SJSA1 (cell line): ENCODE data around the gene TULP4. TPM values are rescaled to one million over a fixed set of nuclear protein-coding genes. Genes with fewer than 3 reads are reported as not detected.
A peak's percentile ranks its signal among the peaks of the same experiment; 100 is the strongest.

Source experiments
- DNase-seq, 2 experiments: peaks; one replicate each; pipeline ENCODE4 v3.0.0-alpha.2; 2015 to 2020; ENCODE audit warnings: low spot score in 2 of 2, low read depth in 1 of 2
- H3K27ac ChIP-seq: fragments of 250-450 bp; sonication (Bioruptor Pico); 2 replicates; pipeline ENCODE4 v1.5.1; 2020; ENCODE audit warnings: mild to moderate bottlenecking, moderate library complexity
- H3K27me3 ChIP-seq: fragments of 250-450 bp; sonication (Bioruptor Pico); replicated peaks from 2 replicates; pipeline ENCODE4 v1.5.1; 2020; ENCODE audit warnings: mild to moderate bottlenecking, moderate library complexity
- H3K36me3 ChIP-seq: fragments of 250-450 bp; sonication (Bioruptor Pico); 2 replicates; pipeline ENCODE4 v1.5.1; 2020; ENCODE audit warnings: mild to moderate bottlenecking
- H3K4me1 ChIP-seq: fragments of 250-450 bp; sonication (Bioruptor Pico); replicated peaks from 2 replicates; pipeline ENCODE4 v1.6.1; 2021; ENCODE audit warnings: mild to moderate bottlenecking
- H3K4me3 ChIP-seq: fragments of 250-450 bp; sonication (Bioruptor Pico); 2 replicates; pipeline ENCODE4 v1.5.1; 2020; ENCODE audit warnings: mild to moderate bottlenecking
- H3K9me3 ChIP-seq: fragments of 250-450 bp; sonication (Bioruptor Pico); replicated peaks from 2 replicates; pipeline ENCODE4 v1.5.1; 2020; ENCODE audit warnings: mild to moderate bottlenecking
- total RNA-seq: library from RNA; depleted of rRNA; stranded (reverse); fragments of >200 nt; shearing (Covaris generic); gene quantifications from 2 replicates; pipeline ENCODE4 v1.2.3, GENCODE V29; 2014

TULP4 gene
- total RNA-seq, 1 experiment from 2014 or later: 70.1 TPM

DNA sequence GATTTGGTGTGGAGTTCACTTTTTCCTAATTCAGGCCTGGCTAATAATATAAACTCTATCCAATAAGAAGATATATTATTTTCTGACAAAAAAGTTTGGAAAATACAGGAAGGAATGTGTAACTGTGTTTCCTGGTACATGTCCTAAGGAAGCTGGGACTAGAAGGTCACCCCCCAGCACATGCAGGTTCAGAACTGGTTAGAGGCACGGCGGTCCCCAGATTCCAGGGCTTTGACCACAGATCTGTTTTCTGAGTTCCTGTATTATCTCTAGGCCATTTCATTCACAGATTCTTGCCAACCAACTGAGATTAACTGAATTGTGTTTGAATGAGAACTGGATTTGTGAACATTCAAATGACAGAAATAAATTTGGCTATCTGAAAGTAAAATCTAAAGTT, 94.5 kb downstream of the TULP4 start:
- no peaks in the 10 kb centered on the region for H3K36me3 ChIP-seq

DNA sequence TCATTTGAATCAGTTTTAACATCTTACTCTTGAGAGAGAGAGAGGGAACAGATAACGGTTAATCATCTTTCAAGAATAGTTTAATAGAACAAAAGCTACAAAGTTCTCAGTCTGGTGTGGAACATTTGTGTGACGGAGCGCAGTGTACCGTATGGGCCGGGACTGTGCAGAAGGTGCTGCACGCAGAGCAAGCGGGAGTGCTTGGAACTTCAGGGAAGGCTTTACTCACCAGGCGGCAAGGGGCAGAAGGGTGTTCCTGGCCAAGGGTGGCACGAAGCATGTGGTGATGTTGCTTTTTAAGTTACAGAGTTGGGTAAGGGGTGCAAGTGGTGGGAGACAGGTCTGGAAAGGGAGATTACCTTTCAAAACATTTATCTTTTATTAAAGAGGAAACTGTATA, 95.7 kb downstream of the TULP4 start:
- Histone ChIP-seq H3K4me3 (no peak overlapping the region), H3K9me3 (no peaks in the 10 kb centered on the region), H3K4me1 (peaks cover 21% of the 10 kb centered on the region), H3K36me3 (no peaks in the 10 kb centered on the region), H3K27me3 (no peaks in the 10 kb centered on the region), H3K27ac (peak overlapping the region; percentile 30; the same call in 1 of the 2 replicates)
- DNase-seq: no peak

More for the DNA sequence above, 94.5 kb downstream of the TULP4 start:
- no peak for DNase-seq
- no peaks in the 10 kb centered on the region for H3K27me3 ChIP-seq
- H3K27ac ChIP-seq: no peak overlapping the region
- peaks cover 21% of the 10 kb centered on the region for H3K4me1 ChIP-seq
- no peaks in the 10 kb centered on the region for H3K9me3 ChIP-seq
- H3K4me3 ChIP-seq: no peak overlapping the region

DNA sequence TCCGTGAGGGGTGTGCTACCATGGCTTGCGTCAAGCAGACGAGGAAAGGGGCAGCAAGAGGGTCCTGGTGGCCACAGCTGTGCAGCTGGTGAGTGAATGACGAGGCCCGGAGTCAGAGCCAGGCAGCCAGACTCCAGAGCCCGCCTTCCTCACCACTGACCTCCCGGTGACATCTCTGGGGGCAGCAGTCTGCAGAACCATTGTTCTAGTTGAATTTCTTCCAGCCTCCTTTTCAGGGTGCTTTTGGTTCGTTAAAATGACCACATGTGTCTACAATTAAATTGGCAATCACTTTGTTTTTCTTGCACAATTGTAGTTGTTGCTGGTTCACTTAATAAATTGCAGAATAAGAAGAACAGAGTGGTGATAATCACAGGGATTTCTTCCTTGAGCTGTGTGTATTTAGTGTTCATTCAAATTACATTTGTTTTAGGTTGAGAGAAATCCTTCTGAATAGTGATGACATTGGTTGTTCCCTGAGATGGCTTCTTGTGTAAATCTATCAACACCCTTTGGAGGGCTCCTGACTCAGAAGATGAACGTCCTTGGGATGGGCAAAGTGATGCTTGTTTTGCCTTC, 96.4 kb downstream of the TULP4 start:
- Histone ChIP-seq H3K4me3 (no peak overlapping the region), H3K4me1 (peaks cover 21% of the 10 kb centered on the region), H3K9me3 (no peaks in the 10 kb centered on the region), H3K27me3 (no peaks in the 10 kb centered on the region), H3K36me3 (no peaks in the 10 kb centered on the region), H3K27ac (peak overlapping the region; percentile 30; the same call in 1 of the 2 replicates)
- peak; percentile 54 to 68 for DNase-seq

DNA sequence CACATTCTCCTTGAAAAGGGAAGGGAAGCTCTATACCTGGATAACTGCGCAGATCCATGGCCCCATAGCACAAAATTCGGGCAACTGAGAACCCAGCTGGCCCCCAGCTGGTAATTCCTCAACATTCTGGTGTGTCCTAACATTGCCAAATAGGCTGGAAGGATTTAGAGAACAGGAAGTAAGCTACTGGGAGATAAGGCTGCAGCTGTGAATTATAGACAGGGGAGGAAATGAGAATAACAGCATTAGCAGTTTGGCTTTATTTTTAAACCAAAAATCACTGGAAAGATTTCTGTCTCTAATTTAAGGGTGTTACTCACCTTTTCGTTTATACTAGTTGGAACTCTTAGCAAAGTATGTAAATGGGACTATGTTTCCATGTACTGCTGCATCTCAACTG, 97.2 kb downstream of the TULP4 start:
- DNase-seq: no peak
- no peak overlapping the region for H3K4me3 ChIP-seq
- H3K4me1 ChIP-seq: peaks cover 21% of the 10 kb centered on the region
- H3K9me3 ChIP-seq: no peaks in the 10 kb centered on the region
- H3K36me3 ChIP-seq: 0 out of 2 replicates have a peak, but pooled peaks cover 3% of the 10 kb centered on the region
- no peak overlapping the region for H3K27ac ChIP-seq
- H3K27me3 ChIP-seq: no peaks in the 10 kb centered on the region

DNA sequence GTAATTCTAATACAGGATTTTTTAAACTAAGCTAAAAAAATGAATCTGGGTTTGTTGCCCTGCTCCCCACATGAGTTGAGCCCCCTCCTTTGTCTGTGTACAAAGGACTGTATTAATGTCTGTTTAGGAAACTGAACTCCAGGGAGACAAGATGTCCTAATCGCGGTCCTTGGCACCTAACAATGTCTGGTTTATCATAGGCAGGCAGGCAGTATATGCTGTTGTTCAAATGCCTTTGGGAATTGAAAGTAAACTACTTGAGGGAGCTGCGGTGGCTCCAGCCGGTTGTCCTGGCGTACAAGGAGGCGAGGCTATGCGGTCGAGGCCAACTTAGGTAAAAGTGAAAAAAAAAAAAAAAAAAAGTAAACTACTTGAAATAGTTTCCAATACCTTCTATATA, 98.5 kb downstream of the TULP4 start:
- H3K4me3 ChIP-seq: no peak overlapping the region
- H3K27me3 ChIP-seq: no peaks in the 10 kb centered on the region
- DNase-seq: no peak
- no peak overlapping the region for H3K27ac ChIP-seq
- no peaks in the 10 kb centered on the region for H3K9me3 ChIP-seq
- H3K4me1 ChIP-seq: peaks cover 17% of the 10 kb centered on the region
- peaks cover 7% of the 10 kb centered on the region; the same call in 1 of the 2 replicates for H3K36me3 ChIP-seq

DNA sequence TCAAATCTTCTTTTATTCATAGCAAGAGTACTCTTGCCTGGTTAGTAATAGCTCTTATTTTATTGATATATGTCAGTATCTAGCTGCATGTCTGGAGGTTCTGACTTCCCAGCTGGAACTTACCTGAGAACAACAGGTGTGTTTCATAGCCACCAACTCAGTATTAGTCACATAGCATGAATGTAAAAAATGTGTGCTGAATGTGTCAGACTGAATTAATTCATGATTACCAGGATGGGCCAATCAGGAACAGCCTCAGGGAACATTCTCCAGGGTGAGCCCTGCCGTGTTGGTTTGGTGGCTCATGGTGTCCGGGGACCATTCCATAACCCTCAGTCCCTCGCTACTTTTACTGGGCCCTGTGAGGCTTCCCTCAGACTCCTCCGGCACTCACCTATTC, 99.7 kb downstream of the TULP4 start:
- no peak for DNase-seq
- no peak overlapping the region for H3K27ac ChIP-seq

DNA sequence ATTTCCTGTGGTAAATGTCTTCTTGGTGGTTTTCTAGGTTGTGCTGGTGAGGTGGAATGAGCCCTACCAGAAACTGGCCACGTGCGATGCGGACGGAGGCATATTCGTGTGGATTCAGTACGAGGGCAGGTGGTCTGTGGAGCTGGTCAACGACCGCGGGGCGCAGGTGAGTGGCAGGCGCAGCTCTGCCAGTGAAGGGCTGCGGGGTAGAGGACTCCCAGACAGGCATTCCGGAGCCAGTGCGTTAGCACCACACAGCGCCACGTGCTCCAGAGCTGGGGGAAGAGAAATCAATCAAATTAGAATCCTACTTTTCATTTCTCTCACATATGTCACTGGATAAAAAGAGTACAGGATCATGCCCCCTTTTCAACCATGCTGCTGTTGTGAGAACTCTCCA, 100.8 kb downstream of the TULP4 start:
- H3K4me3 ChIP-seq: no peak overlapping the region
- no peak overlapping the region for H3K27ac ChIP-seq
- no peak for DNase-seq
- peaks cover 11% of the 10 kb centered on the region; the same call in 1 of the 2 replicates for H3K36me3 ChIP-seq
- no peaks in the 10 kb centered on the region for H3K27me3 ChIP-seq
- peaks cover 27% of the 10 kb centered on the region for H3K4me1 ChIP-seq
- no peaks in the 10 kb centered on the region for H3K9me3 ChIP-seq

More for the DNA sequence above, 99.7 kb downstream of the TULP4 start:
- H3K4me1 ChIP-seq: peaks cover 22% of the 10 kb centered on the region
- no peak overlapping the region for H3K4me3 ChIP-seq
- peaks cover 9% of the 10 kb centered on the region; the same call in 1 of the 2 replicates for H3K36me3 ChIP-seq
- no peaks in the 10 kb centered on the region for H3K27me3 ChIP-seq
- H3K9me3 ChIP-seq: no peaks in the 10 kb centered on the region

DNA sequence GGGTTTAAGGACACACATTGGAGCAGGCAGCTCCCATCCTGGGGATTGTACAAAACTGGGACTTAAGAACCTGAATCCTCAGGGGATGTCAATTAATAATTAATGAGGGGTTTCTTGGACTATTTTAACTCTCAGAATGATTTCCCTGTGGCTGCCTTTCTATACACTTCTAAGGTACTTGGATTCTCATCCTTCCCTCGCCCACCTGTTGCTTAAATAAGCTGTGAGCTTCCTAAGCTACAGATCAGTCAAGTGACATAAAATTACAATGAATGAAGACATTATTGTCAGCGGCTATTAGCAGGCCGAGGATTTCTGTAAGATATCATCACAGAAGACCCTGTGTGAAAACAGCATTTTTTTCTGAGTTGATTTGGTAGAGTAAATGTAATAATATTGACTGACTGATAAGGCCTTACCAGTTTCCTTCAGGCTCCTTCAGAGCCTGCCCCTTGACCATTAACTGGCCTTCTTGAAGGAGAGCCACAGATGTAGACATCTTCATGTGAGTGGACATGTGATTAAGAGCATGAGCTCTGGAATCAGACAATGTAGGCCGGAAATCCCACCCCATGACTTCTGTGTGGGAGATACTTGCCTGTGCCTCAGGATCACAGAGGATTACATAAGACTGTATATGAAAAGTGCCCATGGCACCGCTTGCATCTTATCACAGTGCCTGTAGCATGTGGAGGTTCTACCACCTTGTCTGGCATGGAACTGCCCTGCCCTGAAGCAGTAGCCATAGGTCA, 101.7 kb downstream of the TULP4 start:
- Histone ChIP-seq H3K4me3 (no peak overlapping the region), H3K27ac (no peak overlapping the region), H3K27me3 (no peaks in the 10 kb centered on the region), H3K36me3 (peaks cover 15% of the 10 kb centered on the region; the same call in 1 of the 2 replicates), H3K9me3 (no peaks in the 10 kb centered on the region; the same call in 1 of the 2 replicates), H3K4me1 (peaks cover 17% of the 10 kb centered on the region)
- no peak for DNase-seq

DNA sequence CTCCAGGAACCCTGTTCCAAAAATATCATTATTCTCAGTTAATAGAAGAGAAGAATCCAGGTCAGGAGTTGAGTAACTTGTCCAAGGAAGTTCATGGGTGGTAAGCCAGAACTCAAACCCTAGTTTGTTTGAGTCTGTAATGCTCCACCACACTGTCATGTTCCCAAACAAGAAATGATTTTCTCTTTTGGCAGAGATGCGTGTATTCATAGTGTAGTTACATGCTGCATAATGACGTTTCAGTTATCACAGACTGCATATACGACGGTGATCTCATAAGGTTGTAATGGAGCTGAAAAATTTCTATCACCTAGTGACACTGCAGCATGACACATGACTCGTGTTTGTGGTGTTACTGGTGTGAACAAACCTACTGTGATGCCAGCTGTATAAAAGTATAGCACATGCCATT, 102.6 kb downstream of the TULP4 start:
- H3K27ac ChIP-seq: no peak overlapping the region

DNA sequence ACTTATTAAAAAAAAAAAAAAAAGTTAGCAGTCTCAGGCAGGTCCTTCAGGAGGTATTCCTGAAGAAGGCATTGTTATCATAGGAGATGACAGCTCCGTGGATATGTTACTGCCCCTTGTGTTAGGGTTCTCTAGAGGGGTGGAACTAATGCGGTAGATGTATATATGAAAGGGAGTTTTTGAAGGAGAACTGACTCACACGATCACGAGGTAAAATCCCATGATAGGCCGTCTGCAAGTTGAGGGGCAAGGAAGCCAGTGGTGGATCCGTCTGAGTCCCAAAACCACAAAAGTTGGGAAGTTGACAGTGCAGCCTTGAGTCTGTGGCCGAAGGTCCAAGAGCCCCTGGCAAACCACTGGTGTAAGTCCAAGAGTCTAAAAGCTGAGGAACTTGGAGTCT, 103.4 kb downstream of the TULP4 start:
- no peak for DNase-seq
- H3K9me3 ChIP-seq: no peaks in the 10 kb centered on the region; the same call in 1 of the 2 replicates
- no peak overlapping the region for H3K4me3 ChIP-seq
- peaks cover 22% of the 10 kb centered on the region; the same call in 1 of the 2 replicates for H3K36me3 ChIP-seq
- H3K27me3 ChIP-seq: no peaks in the 10 kb centered on the region
- peaks cover 12% of the 10 kb centered on the region for H3K4me1 ChIP-seq
- no peak overlapping the region for H3K27ac ChIP-seq

More for the DNA sequence above, 102.6 kb downstream of the TULP4 start:
- no peak for DNase-seq
- H3K4me3 ChIP-seq: no peak overlapping the region
- peaks cover 12% of the 10 kb centered on the region for H3K4me1 ChIP-seq
- no peaks in the 10 kb centered on the region for H3K27me3 ChIP-seq
- H3K36me3 ChIP-seq: peaks cover 22% of the 10 kb centered on the region; the same call in 1 of the 2 replicates
- H3K9me3 ChIP-seq: no peaks in the 10 kb centered on the region; the same call in 1 of the 2 replicates

DNA sequence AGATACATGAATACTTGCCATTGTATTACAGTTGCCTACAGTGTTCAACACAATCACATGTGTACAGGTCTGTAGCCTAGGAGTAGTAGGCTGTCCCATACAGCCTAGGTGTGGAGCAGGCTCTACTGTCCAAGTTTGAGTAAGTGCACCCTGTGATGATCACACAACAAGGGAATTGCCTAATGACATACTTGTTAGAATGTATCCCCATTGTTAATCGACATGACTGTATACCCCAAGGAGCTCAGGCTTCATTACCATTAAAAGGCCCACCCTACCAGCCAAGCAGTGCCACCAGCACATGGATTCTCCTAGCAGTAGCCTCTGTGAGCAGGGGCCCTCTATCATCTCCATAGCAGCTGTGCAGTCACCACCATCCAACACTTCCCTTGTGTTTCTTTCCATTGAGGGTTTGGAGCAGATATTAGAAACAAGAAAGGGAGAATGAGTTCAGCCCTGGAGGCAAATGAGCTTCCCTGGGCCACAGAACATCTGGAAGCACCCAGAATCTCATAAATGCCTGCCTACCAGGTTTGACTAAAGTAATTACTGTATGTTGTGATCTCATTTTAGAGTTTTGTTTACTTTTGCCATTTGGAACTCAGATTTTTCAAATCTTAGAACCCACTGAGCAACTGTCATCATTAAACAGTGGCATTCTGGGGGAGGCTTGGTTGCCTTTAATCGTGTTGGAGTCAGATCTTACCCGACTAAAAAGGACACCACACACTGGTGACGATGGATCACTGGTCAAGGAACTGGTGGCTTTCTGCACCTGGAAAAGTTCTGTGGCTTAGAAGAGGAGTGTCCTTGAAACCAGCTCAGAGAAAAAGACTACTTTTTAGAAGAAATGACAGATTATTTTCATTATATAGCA, 104.9 kb downstream of the TULP4 start:
- Histone ChIP-seq H3K27ac (no peak overlapping the region; the same call in 1 of the 2 replicates), H3K9me3 (no peaks in the 10 kb centered on the region; the same call in 1 of the 2 replicates), H3K36me3 (peaks cover 22% of the 10 kb centered on the region; the same call in 1 of the 2 replicates), H3K4me1 (peaks cover 12% of the 10 kb centered on the region), H3K27me3 (no peaks in the 10 kb centered on the region), H3K4me3 (no peak overlapping the region)
- DNase-seq: no peak

DNA sequence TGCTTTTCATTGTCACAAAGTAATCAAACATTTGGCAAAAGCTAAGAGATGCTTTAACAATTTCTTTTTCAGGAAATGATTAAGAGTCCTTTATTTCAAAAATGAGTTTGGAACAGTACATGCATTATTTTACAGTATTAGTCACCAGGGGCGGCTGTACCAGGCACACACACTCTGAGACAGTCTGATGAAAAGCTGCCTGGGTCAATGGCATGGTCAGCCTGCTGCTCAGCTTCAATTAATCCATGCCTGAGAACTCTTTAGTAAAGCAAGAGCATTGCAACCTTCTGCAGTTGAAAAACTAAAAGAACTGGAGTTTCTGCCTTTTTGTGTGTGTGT, 105.5 kb downstream of the TULP4 start:
- Histone ChIP-seq H3K9me3 (no peaks in the 10 kb centered on the region; the same call in 1 of the 2 replicates), H3K36me3 (peaks cover 22% of the 10 kb centered on the region; the same call in 1 of the 2 replicates), H3K27me3 (no peaks in the 10 kb centered on the region), H3K27ac (no peak overlapping the region; the same call in 1 of the 2 replicates), H3K4me3 (no peak overlapping the region), H3K4me1 (peaks cover 12% of the 10 kb centered on the region)
- DNase-seq: peak in 1 of 2 experiments; percentile 9

DNA sequence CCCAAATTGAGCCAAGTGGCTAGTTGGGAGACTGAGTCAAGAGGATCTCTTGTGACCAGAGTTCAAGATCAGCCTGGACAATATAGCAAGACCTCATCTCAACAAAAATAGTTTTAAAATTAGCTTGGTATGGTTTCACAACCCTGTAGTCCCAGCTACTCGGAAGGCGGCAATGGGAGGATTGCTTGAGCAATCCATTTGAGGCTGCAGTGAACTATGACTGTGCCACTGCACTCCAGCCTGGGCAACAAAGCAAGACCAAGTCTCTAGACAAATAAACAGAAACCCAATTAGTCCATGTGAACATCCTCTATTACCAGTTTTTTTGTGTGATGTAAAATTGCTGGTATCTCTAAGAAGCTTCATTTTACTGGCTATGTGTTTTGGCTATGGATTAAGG, 106.2 kb downstream of the TULP4 start:
- no peak for DNase-seq
- H3K4me3 ChIP-seq: no peak overlapping the region
- H3K4me1 ChIP-seq: peaks cover 12% of the 10 kb centered on the region
- H3K36me3 ChIP-seq: peaks cover 22% of the 10 kb centered on the region; the same call in 1 of the 2 replicates
- no peaks in the 10 kb centered on the region for H3K27me3 ChIP-seq
- H3K27ac ChIP-seq: no peak overlapping the region
- H3K9me3 ChIP-seq: no peaks in the 10 kb centered on the region; the same call in 1 of the 2 replicates
